A673 (cell line): ENCODE data around the gene FEV. TPM values are rescaled to one million over a fixed set of nuclear protein-coding genes. Genes with fewer than 3 reads are reported as not detected.

Experiments used
- BruUV-seq: library from RNA; stranded (reverse); fragments of 400-500 nt; replicated peaks from 2 replicates; lab custom pipeline; 2021; lab: Mats Ljungman, UMichigan
- CTCF ChIA-PET: fragments of 300-600 bp; sonication (Branson Sonifier 250); formaldehyde crosslinking; loops from one replicate; lab custom pipeline; 2022; ENCODE audit warnings: antibody characterized with exemption; lab: Charles Lee
- POLR2A ChIA-PET: fragments of 300-600 bp; sonication (Branson Sonifier 250); formaldehyde crosslinking; loops from one replicate; lab custom pipeline; 2022; ENCODE audit warnings: antibody characterized with exemption; ENCODE audit not compliant: low non-redundant PET; lab: Charles Lee
- DNase-seq: peaks from one replicate; pipeline ENCODE4 v3.0.0-alpha.2; 2015; ENCODE audit warnings: low spot score
- H3K27ac ChIP-seq: fragments of 200-600 bp; sonication (generic); 2 replicates; pipeline ENCODE4 v1.5.1; 2016; ENCODE audit warnings: mixed run types, low read depth, mild to moderate bottlenecking, mixed read lengths, antibody characterized with exemption, low read length; ENCODE audit not compliant: poor library complexity, severe bottlenecking
- H3K27me3 ChIP-seq: fragments of 200-600 bp; sonication (generic); replicated peaks from 2 replicates; pipeline ENCODE4 v1.6.1; 2017; ENCODE audit warnings: mixed run types, low read depth, mild to moderate bottlenecking, mixed read lengths, antibody characterized with exemption, low read length; ENCODE audit not compliant: insufficient read depth, poor library complexity
- H3K36me3 ChIP-seq: fragments of 200-600 bp; sonication (generic); 2 replicates; pipeline ENCODE4 v1.6.1; 2016; ENCODE audit warnings: mixed run types, mild to moderate bottlenecking, mixed read lengths, antibody characterized with exemption, low read length; ENCODE audit not compliant: insufficient read depth, poor library complexity, severe bottlenecking
- H3K4me1 ChIP-seq: fragments of 200-600 bp; sonication (generic); 2 replicates; pipeline ENCODE4 v1.6.1; 2017; ENCODE audit warnings: mixed run types, mild to moderate bottlenecking, mixed read lengths, antibody characterized with exemption, low read length; ENCODE audit not compliant: insufficient read depth, poor library complexity, severe bottlenecking
- H3K4me3 ChIP-seq: fragments of 200-600 bp; sonication (generic); 2 replicates; pipeline ENCODE4 v1.5.1; 2016; ENCODE audit warnings: low read depth, mixed run types, mild to moderate bottlenecking, mixed read lengths, low read length; ENCODE audit not compliant: poor library complexity, severe bottlenecking
- H3K9me3 ChIP-seq: fragments of 200-600 bp; sonication (generic); 2 replicates; pipeline ENCODE4 v1.6.1; 2016; ENCODE audit warnings: mixed run types, low read depth, mild to moderate bottlenecking, mixed read lengths, antibody characterized with exemption, low read length; ENCODE audit not compliant: poor library complexity, severe bottlenecking
- EZH2 ChIP-seq: fragments of 200-600 bp; sonication (generic); IDR thresholded peaks from 2 replicates; pipeline ENCODE4 v1.6.1; 2017; ENCODE audit warnings: borderline replicate concordance, low read depth, mild to moderate bottlenecking, mixed read lengths, antibody characterized with exemption, low read length; ENCODE audit not compliant: poor library complexity, severe bottlenecking
- intact Hi-C: fragments of 100-400 bp; cut with micrococcal nuclease; formaldehyde crosslinking; loops from one replicate; pipeline ENCODE4 v1.10.0; 2022; ENCODE audit not compliant: unreplicated experiment
- total RNA-seq: library from RNA; stranded (reverse); gene quantifications from 2 replicates; pipeline ENCODE4 v1.2.3, GENCODE V29; 2021
- TF ChIP-seq, protein P1 (sequence below): fragments of 300-800, 200-600 bp; sonication (generic); conservative IDR thresholded peaks from 2 replicates; pipeline ENCODE4 v1.5.1; 2017; ENCODE audit warnings: low read depth, mild to moderate bottlenecking, antibody characterized with exemption, low read length, moderate library complexity, mixed read lengths

Gene FEV
- total RNA-seq, 1 experiment from 2014 or later, result 12.6 TPM

DNA sequence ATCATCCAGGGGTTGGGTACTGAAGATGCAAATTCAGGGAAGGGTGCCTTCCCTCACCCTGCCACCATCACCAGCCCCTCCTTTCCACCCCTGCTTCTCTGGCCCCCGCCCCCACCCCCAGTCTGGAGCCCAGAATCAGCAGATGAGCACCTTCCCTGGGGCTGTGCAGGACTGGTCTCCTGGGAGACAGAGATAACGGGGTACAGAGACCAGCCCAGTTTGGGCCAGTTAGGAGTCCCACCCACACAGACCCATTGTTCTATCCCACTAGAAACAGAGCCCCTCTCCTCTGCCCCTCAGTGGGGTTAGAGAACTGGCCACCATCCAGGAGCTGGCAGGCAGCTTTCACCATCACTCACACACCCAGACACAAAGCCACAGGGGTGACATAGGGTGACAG lies 12.7 kb upstream of the FEV start:
- Histone ChIP-seq H3K27me3 (peaks cover 60% of the 10 kb centered on the region), H3K36me3 (no peaks in the 10 kb centered on the region), H3K4me3 (no peak overlapping the region), H3K27ac (no peak overlapping the region), H3K9me3 (no peaks in the 10 kb centered on the region), H3K4me1 (peaks cover 26% of the 10 kb centered on the region)
- ChIA-PET CTCF (no interaction called here), POLR2A (no interaction called here)
- intact Hi-C loops, result no loop called here
- no TSS peak for BruUV-seq
- DNase-seq, result no peak
- TF ChIP-seq, protein P1, sequence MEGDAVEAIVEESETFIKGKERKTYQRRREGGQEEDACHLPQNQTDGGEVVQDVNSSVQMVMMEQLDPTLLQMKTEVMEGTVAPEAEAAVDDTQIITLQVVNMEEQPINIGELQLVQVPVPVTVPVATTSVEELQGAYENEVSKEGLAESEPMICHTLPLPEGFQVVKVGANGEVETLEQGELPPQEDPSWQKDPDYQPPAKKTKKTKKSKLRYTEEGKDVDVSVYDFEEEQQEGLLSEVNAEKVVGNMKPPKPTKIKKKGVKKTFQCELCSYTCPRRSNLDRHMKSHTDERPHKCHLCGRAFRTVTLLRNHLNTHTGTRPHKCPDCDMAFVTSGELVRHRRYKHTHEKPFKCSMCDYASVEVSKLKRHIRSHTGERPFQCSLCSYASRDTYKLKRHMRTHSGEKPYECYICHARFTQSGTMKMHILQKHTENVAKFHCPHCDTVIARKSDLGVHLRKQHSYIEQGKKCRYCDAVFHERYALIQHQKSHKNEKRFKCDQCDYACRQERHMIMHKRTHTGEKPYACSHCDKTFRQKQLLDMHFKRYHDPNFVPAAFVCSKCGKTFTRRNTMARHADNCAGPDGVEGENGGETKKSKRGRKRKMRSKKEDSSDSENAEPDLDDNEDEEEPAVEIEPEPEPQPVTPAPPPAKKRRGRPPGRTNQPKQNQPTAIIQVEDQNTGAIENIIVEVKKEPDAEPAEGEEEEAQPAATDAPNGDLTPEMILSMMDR, result no peak
- no peak for TF ChIP-seq EZH2

DNA sequence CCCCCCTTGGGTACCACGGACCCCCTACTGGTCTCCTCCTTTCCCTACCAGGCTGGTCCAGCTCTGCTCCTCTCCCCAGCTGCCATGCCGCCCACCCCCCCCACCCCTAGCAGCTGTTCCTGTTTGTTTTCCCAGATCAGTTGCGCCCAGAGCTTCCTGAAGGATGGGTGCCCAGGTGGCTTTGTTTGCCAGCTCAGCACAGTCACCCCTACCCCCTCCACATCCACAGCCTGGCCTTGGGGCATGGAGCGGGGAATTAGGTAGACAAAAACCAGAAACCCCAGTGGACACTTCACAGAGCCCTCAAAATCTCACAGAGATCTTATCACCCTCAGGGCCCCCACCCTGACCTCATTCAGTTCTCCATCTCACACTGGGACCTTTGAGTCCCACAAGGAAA lies 12.0 kb upstream of the FEV start:
- Histone ChIP-seq H3K36me3 (no peaks in the 10 kb centered on the region), H3K27ac (no peak overlapping the region), H3K4me1 (peaks cover 21% of the 10 kb centered on the region), H3K9me3 (no peaks in the 10 kb centered on the region), H3K4me3 (no peak overlapping the region), H3K27me3 (peaks cover 60% of the 10 kb centered on the region)
- intact Hi-C loops, result no loop called here
- ChIA-PET CTCF (no interaction called here), POLR2A (no interaction called here)
- no TSS peak for BruUV-seq
- DNase-seq, result no peak
- TF ChIP-seq, protein P1, result no peak
- TF ChIP-seq EZH2, result no peak

DNA sequence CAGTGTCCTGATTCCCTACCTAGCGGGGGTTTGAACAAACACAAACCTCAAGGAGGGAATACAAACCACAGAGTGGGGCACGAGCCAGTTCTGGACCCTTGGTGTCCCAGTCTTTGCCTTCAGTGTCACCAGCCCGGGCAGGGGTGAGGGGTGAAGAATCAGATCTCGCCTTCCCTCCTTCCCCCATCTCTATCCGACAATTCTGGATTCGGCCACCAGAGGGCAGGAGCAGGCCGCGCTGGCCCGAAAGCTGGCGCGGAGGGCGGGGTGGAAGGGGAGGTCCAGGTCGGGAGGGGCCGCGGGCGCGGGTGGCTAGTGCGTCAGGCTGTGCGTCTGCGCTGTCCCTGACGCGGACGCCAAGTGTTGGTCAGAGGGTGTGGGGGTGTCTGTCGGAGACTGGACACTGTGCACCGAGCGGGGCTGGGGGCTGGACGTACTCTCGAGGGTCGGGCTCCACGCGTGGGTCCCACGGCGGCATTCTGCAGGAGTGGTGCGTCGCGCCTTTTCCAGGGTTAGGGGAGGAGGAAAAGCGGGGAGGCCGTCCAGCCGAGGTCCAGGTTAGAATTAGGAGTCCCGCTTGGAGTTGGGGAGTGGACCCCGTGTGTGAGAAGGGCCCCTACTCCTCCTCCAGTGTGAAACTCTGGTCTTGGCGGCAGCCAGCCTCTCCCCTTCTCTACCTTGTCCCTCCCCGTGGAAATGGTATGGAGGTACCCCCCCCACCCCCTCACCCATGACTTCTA lies 11.2 kb upstream of the FEV start:
- peak overlapping the region; percentile 39 for H3K4me3 ChIP-seq
- CTCF ChIA-PET, result interaction anchor here (0.6 to 3.4 kb wide), 8 partner anchors 12 to 216 kb away, joined by 3 to 19 read pairs (median 8); partner anchors contain the start of gene FEV
- H3K4me1 ChIP-seq, result peaks cover 16% of the 10 kb centered on the region
- POLR2A ChIA-PET, result no interaction called here
- TF ChIP-seq, protein P1, result peak; percentile 93
- TF ChIP-seq EZH2, result no peak
- peak; percentile 86 for DNase-seq
- intact Hi-C loops, result no loop called here
- no peaks in the 10 kb centered on the region for H3K36me3 ChIP-seq
- H3K27ac ChIP-seq, result no peak overlapping the region
- BruUV-seq, result no TSS peak
- peaks cover 58% of the 10 kb centered on the region for H3K27me3 ChIP-seq
- H3K9me3 ChIP-seq, result no peaks in the 10 kb centered on the region
